ENCODE results near the gene CRIP2.

Gene CRIP2

DNA sequence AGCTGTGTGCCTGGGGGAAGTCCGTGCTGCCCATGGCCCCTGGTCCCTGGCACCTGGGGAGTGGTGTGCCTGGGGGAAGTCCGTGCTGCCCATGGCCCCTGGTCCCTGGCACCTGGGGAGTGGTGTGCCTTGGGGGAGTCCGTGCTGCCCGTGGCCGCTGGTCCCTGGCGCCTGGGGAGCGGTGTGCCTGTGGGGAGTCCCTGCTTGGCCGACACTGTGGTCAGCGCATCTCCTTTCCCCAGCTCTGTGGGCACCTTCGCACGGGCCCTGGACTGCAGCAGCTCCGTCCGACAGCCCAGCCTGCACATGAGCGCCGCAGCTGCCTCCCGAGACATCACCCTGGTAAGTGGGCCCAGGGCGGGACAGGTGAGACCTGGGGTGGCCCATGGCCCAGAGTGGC lies 14.5 kb upstream of the CRIP2 start:
- Histone ChIP-seq H3K4me1 (ENCODE audit: control insufficient read depth in 5 of 5, insufficient read depth in 5 of 5, low read length in 5 of 5) (no peaks in the 10 kb centered on the region), H3K27ac (ENCODE audit: low read depth, low read length) (no peak overlapping the region), H3K9me3 (ENCODE audit: control insufficient read depth in 5 of 5, low read length in 5 of 5) (no peaks in the 10 kb centered on the region), H3K4me3 (ENCODE audit: low read depth in 1 of 5, low read length in 5 of 5) (no peak overlapping the region), H3K9ac (ENCODE audit: low read length in 5 of 5) (no peak overlapping the region), H3K36me3 (ENCODE audit: control insufficient read depth in 5 of 5, insufficient read depth in 5 of 5, low read length in 5 of 5) (peaks cover 0 to 84% (median 69%) of the 10 kb centered on the region in 5 donors), H3K27me3 (ENCODE audit: control insufficient read depth in 5 of 5, insufficient read depth in 4 of 5, low read length in 5 of 5) (no peaks in the 10 kb centered on the region)

DNA sequence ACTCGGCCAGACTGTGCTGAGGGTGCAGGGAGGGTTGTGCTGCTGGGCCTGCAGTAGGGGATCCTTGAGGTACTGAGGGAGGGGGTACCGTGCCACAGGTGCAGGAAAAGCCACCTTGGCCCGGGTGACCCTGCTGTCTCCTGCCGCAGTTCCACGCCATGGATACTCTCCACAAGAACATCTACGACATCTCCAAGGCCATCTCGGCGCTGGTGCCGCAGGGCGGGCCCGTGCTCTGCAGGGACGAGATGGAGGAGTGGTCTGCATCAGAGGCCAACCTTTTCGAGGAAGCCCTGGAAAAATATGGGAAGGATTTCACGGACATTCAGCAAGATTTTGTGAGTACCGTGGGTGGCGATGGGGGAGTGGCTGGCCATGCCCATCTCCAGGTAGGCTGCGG lies 14.0 kb upstream of the CRIP2 start:
- Histone ChIP-seq H3K27ac (ENCODE audit: low read depth, low read length) (no peak overlapping the region), H3K4me1 (ENCODE audit: control insufficient read depth in 5 of 5, insufficient read depth in 5 of 5, low read length in 5 of 5) (no peaks in the 10 kb centered on the region), H3K9me3 (ENCODE audit: control insufficient read depth in 5 of 5, low read length in 5 of 5) (no peaks in the 10 kb centered on the region), H3K36me3 (ENCODE audit: control insufficient read depth in 5 of 5, insufficient read depth in 5 of 5, low read length in 5 of 5) (peaks cover 0 to 84% (median 70%) of the 10 kb centered on the region in 5 donors), H3K27me3 (ENCODE audit: control insufficient read depth in 5 of 5, insufficient read depth in 4 of 5, low read length in 5 of 5) (no peaks in the 10 kb centered on the region), H3K4me3 (ENCODE audit: low read depth in 1 of 5, low read length in 5 of 5) (no peak overlapping the region), H3K9ac (ENCODE audit: low read length in 5 of 5) (no peak overlapping the region)

DNA sequence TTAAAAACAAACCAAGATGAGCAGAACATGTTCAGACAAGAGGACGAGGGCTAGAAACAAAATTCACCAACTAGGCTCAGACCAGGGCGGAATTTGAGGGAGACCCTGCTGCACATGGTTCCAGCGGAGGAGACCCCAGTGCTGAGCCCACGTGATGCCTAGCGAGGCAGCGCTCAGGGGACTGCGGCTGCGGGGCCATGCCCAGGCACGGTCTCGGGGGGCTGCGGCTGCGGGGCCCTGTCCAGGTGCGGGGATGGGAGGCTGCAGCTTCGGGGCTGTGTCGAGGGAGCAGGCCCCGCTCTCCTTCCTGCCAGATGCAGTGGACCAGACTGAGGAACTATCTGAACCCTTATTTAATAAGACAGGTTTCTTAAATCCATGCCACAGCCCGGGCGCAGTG lies 12.7 kb upstream of the CRIP2 start:
- H3K4me1 ChIP-seq (ENCODE audit: control insufficient read depth in 5 of 5, insufficient read depth in 5 of 5, low read length in 5 of 5): no peaks in the 10 kb centered on the region
- no peaks in the 10 kb centered on the region for H3K27me3 ChIP-seq (ENCODE audit: control insufficient read depth in 5 of 5, insufficient read depth in 4 of 5, low read length in 5 of 5)
- H3K9me3 ChIP-seq (ENCODE audit: control insufficient read depth in 5 of 5, low read length in 5 of 5): no peaks in the 10 kb centered on the region
- no peak overlapping the region for H3K4me3 ChIP-seq (ENCODE audit: low read depth in 1 of 5, low read length in 5 of 5)
- H3K36me3 ChIP-seq (ENCODE audit: control insufficient read depth in 5 of 5, insufficient read depth in 5 of 5, low read length in 5 of 5): peaks cover 0 to 84% (median 68%) of the 10 kb centered on the region in 5 donors
- no peak overlapping the region for H3K9ac ChIP-seq (ENCODE audit: low read length in 5 of 5)
- no peak overlapping the region for H3K27ac ChIP-seq (ENCODE audit: low read depth, low read length)

DNA sequence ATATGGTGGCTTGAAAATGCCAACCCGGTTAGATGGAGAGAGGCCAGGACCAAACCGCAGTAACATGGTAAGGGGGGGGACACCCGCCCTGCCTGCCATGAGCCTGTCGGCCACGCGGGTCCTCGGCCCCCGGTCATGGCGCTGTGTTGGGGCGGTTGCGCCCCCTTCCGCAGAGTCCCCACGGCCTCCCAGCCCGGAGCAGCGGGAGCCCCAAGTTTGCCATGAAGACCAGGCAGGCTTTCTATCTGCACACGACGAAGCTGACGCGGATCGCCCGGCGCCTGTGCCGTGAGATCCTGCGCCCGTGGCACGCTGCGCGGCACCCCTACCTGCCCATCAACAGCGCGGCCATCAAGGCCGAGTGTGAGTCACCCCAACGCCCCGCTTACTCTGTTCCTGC lies 10.1 kb upstream of the CRIP2 start:
- Histone ChIP-seq H3K4me3 (ENCODE audit: low read depth in 1 of 5, low read length in 5 of 5) (no peak overlapping the region), H3K36me3 (ENCODE audit: control insufficient read depth in 5 of 5, insufficient read depth in 5 of 5, low read length in 5 of 5) (peaks cover 0 to 89% (median 74%) of the 10 kb centered on the region in 5 donors), H3K9ac (ENCODE audit: low read length in 5 of 5) (no peak overlapping the region), H3K9me3 (ENCODE audit: control insufficient read depth in 5 of 5, low read length in 5 of 5) (no peaks in the 10 kb centered on the region), H3K27me3 (ENCODE audit: control insufficient read depth in 5 of 5, insufficient read depth in 4 of 5, low read length in 5 of 5) (no peaks in the 10 kb centered on the region), H3K4me1 (ENCODE audit: control insufficient read depth in 5 of 5, insufficient read depth in 5 of 5, low read length in 5 of 5) (peaks cover 0 to 15% (median 12%) of the 10 kb centered on the region in 5 donors), H3K27ac (ENCODE audit: low read depth, low read length) (no peak overlapping the region)

DNA sequence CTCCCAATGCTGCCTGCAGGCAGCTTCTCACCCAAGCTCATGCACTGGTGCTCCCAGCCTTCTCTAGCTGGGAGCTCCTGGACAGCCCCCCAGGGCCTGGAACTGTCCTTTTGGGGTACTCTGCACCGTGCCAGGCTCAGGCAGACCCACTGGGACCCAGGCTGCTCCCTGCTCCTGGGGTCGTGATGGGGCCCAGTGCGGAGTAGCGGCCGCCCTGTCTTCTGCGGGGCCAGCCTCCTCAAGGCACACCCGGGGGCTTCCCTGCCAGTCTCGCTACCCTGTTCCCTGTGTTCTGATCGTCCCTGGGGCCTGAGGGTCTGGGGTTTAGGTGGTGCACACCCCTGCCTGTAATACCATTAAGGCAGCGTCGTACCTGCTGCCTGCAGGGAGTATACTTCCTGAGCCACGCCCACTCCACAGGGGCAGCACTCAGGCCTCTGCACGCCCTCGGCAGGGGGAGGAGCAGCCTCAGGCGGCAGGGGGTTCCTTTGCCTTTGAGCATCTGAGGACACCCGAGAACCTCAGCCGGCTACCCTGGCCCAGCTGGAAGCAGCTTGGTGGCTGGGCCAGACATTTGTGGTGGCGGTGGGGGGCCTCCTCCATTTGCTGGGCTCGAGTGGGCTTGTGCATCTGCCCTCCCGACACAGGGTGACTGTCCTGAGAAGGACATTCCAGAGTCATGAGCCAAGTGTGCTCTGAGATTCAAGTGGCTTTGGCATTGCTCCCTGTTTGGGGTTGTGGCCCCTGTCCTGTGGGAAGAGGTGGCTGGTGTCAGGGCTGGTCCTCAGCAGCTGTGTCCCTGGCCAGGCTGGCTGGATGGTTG lies 9.2 kb upstream of the CRIP2 start:
- Histone ChIP-seq H3K9ac (ENCODE audit: low read length in 5 of 5) (no peak overlapping the region), H3K27ac (ENCODE audit: low read depth, low read length) (no peak overlapping the region), H3K27me3 (ENCODE audit: control insufficient read depth in 5 of 5, insufficient read depth in 4 of 5, low read length in 5 of 5) (no peaks in the 10 kb centered on the region), H3K4me1 (ENCODE audit: control insufficient read depth in 5 of 5, insufficient read depth in 5 of 5, low read length in 5 of 5) (peaks cover 0 to 17% (median 13%) of the 10 kb centered on the region in 5 donors), H3K36me3 (ENCODE audit: control insufficient read depth in 5 of 5, insufficient read depth in 5 of 5, low read length in 5 of 5) (peaks cover 0 to 90% (median 73%) of the 10 kb centered on the region in 5 donors), H3K9me3 (ENCODE audit: control insufficient read depth in 5 of 5, low read length in 5 of 5) (no peaks in the 10 kb centered on the region), H3K4me3 (ENCODE audit: low read depth in 1 of 5, low read length in 5 of 5) (no peak overlapping the region)

- Histone ChIP-seq H3K4me1 (ENCODE audit: control insufficient read depth in 5 of 5, insufficient read depth in 5 of 5, low read length in 5 of 5) (peaks cover 0 to 21% (median 16%) of the 10 kb centered on the region in 5 donors), H3K4me3 (ENCODE audit: low read depth in 1 of 5, low read length in 5 of 5) (no peak overlapping the region), H3K27ac (ENCODE audit: low read depth, low read length) (no peak overlapping the region), H3K36me3 (ENCODE audit: control insufficient read depth in 5 of 5, insufficient read depth in 5 of 5, low read length in 5 of 5) (peaks cover 0 to 77% (median 60%) of the 10 kb centered on the region in 5 donors), H3K9ac (ENCODE audit: low read length in 5 of 5) (no peak overlapping the region), H3K27me3 (ENCODE audit: control insufficient read depth in 5 of 5, insufficient read depth in 4 of 5, low read length in 5 of 5) (no peaks in the 10 kb centered on the region), H3K9me3 (ENCODE audit: control insufficient read depth in 5 of 5, low read length in 5 of 5) (no peaks in the 10 kb centered on the region)
These were observed 7.9 kb upstream of the CRIP2 start for GRCh38 chr14:105466531-105467248.

- Histone ChIP-seq H3K36me3 (ENCODE audit: control insufficient read depth in 5 of 5, insufficient read depth in 5 of 5, low read length in 5 of 5) (peaks cover 0 to 71% (median 56%) of the 10 kb centered on the region in 5 donors), H3K4me3 (ENCODE audit: low read depth in 1 of 5, low read length in 5 of 5) (no peak overlapping the region), H3K27ac (ENCODE audit: low read depth, low read length) (no peak overlapping the region), H3K9ac (ENCODE audit: low read length in 5 of 5) (no peak overlapping the region), H3K4me1 (ENCODE audit: control insufficient read depth in 5 of 5, insufficient read depth in 5 of 5, low read length in 5 of 5) (peaks cover 0 to 25% (median 21%) of the 10 kb centered on the region in 5 donors), H3K27me3 (ENCODE audit: control insufficient read depth in 5 of 5, insufficient read depth in 4 of 5, low read length in 5 of 5) (no peaks in the 10 kb centered on the region), H3K9me3 (ENCODE audit: control insufficient read depth in 5 of 5, low read length in 5 of 5) (no peaks in the 10 kb centered on the region)
These were observed 7.2 kb upstream of the CRIP2 start for GRCh38 chr14:105467249-105467941.

DNA sequence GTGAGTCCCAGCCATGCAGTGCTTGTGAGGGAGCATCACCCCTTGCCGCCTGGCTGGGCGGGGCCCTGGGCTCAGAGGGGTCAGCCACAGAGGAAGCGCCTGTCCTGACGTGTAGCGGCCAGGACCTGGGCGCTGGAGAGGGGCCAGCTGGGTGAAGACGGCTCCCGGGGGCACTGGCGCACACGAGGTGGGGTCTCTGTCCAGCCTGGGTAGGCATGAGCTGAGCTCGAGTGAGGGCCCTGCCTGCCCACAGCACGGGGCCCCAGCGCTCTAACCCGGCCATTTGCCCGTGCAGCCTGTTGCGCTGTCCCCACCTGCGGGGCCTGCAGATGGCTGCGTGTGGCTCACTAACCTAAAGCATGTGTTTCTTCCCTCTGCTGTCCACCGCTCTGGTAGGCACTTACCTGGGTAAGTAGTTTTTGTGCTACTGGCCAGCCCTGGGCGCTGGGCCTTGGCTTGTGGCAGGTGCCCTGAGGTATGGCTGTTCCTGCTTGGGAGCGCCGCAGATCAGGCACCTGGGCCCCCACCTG lies 6.6 kb upstream of the CRIP2 start:
- peaks cover 0 to 65% (median 52%) of the 10 kb centered on the region in 5 donors for H3K36me3 ChIP-seq (ENCODE audit: control insufficient read depth in 5 of 5, insufficient read depth in 5 of 5, low read length in 5 of 5)

DNA sequence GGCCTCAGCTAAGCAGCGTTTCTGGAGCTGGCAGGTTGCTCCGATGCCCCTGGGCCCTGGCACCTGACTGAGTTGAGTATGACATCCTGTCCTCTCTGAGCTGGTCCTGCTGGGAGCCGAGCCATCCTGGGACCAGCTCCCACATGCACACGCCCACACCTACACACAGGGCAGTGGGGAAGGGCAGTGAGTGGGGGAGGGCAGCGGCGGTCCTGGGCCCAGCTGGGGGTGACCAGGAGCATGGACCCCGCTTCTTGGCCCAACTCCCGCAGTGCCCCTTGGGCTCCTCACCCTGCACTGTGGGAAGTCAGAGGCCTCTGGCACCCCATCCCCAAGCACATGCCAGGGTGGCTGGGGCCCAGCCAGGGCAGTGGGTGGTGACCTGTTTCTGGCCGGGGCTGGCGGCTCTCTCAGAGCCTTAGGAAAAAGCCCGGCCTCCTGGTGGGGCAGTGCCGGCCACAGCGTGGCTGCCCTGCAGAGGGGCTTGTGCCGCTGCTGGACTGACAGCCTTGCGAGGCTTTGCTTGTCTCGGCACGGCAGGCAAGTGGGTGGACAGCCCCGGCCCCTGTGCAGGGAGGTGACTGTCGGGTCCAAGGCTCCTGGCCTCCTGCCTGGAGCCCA lies 5.9 kb upstream of the CRIP2 start:
- H3K4me1 ChIP-seq (ENCODE audit: control insufficient read depth in 5 of 5, insufficient read depth in 5 of 5, low read length in 5 of 5): peaks cover 2 to 38% (median 33%) of the 10 kb centered on the region in 5 donors
- H3K9me3 ChIP-seq (ENCODE audit: control insufficient read depth in 5 of 5, low read length in 5 of 5): no peaks in the 10 kb centered on the region
- H3K36me3 ChIP-seq (ENCODE audit: control insufficient read depth in 5 of 5, insufficient read depth in 5 of 5, low read length in 5 of 5): peaks cover 0 to 58% (median 45%) of the 10 kb centered on the region in 5 donors
- H3K4me3 ChIP-seq (ENCODE audit: low read depth in 1 of 5, low read length in 5 of 5): no peak overlapping the region
- H3K9ac ChIP-seq (ENCODE audit: low read length in 5 of 5): peak overlapping the region in 1 of 5 donors; percentile 35
- H3K27ac ChIP-seq (ENCODE audit: low read depth, low read length): no peak overlapping the region
- H3K27me3 ChIP-seq (ENCODE audit: control insufficient read depth in 5 of 5, insufficient read depth in 4 of 5, low read length in 5 of 5): peaks cover 0 to 5% (median 0%) of the 10 kb centered on the region in 5 donors

More for the DNA sequence above, 6.6 kb upstream of the CRIP2 start:
- Histone ChIP-seq H3K4me1 (ENCODE audit: control insufficient read depth in 5 of 5, insufficient read depth in 5 of 5, low read length in 5 of 5) (peaks cover 0 to 32% (median 27%) of the 10 kb centered on the region in 5 donors), H3K9ac (ENCODE audit: low read length in 5 of 5) (no peak overlapping the region), H3K27me3 (ENCODE audit: control insufficient read depth in 5 of 5, insufficient read depth in 4 of 5, low read length in 5 of 5) (no peaks in the 10 kb centered on the region), H3K4me3 (ENCODE audit: low read depth in 1 of 5, low read length in 5 of 5) (no peak overlapping the region), H3K27ac (ENCODE audit: low read depth, low read length) (no peak overlapping the region), H3K9me3 (ENCODE audit: control insufficient read depth in 5 of 5, low read length in 5 of 5) (no peaks in the 10 kb centered on the region)
